Lung (tissue), 12 donors: ENCODE data around the gene TNFRSF19. TPM values are rescaled to one million over a fixed set of nuclear protein-coding genes. Genes with fewer than 3 reads are reported as not detected.
A peak's percentile ranks its signal among the peaks of the same experiment; 100 is the strongest.

Source experiments
- ATAC-seq: fragments of 200-7000 bp; cut with Tn5 transposase; one replicate; pipeline ENCODE4 v1.9.1; 2020; ENCODE audit warnings: moderate number of reproducible peaks; ENCODE audit not compliant: insufficient read depth, low FRiP score
- DNase-seq, 3 donors: peaks; one replicate each; pipeline ENCODE4 v3.0.0-alpha.2; 2013 to 2017
- H3K27ac ChIP-seq, 2 donors: one replicate each; pipeline ENCODE4 v1.5.1; 2013; ENCODE audit warnings: mild to moderate bottlenecking in 2 of 2, moderate library complexity in 2 of 2, control low read depth in 1 of 2, inconsistent platforms in 1 of 2, low read depth in 1 of 2, low read length in 1 of 2
- H3K27me3 ChIP-seq, 3 donors: one replicate each; pipeline ENCODE4 v1.5.1; 2013; ENCODE audit warnings: low read length in 2 of 3; ENCODE audit not compliant: control insufficient read depth in 3 of 3, insufficient read depth in 3 of 3
- H3K36me3 ChIP-seq, 4 donors: one replicate each; pipeline ENCODE4 v1.5.1; 2013; ENCODE audit warnings: low read length in 4 of 4, mild to moderate bottlenecking in 1 of 4, moderate library complexity in 1 of 4; ENCODE audit not compliant: control insufficient read depth in 4 of 4, insufficient read depth in 4 of 4
- H3K4me1 ChIP-seq, 5 donors: one replicate each; pipeline ENCODE4 v1.5.1; 2013; ENCODE audit warnings: low read length in 5 of 5, mild to moderate bottlenecking in 2 of 5, moderate library complexity in 1 of 5; ENCODE audit not compliant: control insufficient read depth in 5 of 5, insufficient read depth in 5 of 5
- H3K4me3 ChIP-seq: one replicate; pipeline ENCODE4 v1.5.1; 2013; ENCODE audit warnings: mild to moderate bottlenecking, control low read depth, moderate library complexity
- H3K9ac ChIP-seq, 2 donors: one replicate each; pipeline ENCODE4 v1.5.1; 2013; ENCODE audit warnings: low read length in 2 of 2, control low read depth in 1 of 2; ENCODE audit not compliant: insufficient read depth in 1 of 2
- H3K9me3 ChIP-seq, 4 donors: one replicate each; pipeline ENCODE4 v1.5.1; 2013; ENCODE audit warnings: low read length in 3 of 4, mild to moderate bottlenecking in 1 of 4, moderate library complexity in 1 of 4; ENCODE audit not compliant: control insufficient read depth in 4 of 4, insufficient read depth in 3 of 4
- WGBS, 2 donors: extraction: QIAGEN DNeasy Blood & Tissue Kit; methylation state at CpG; one replicate each; pipeline ENCODE4 v1.1.7; 2013; 5-methylcytosine and 5-hydroxymethylcytosine counted together
- polyA plus RNA-seq, 2 donors: library from polyadenylated mRNA; stranded (reverse); fragments of 200-250 nt; gene quantifications; one replicate each; pipeline ENCODE4 v1.2.1, GENCODE V29; 2013
- total RNA-seq, 2 donors: library from RNA; depleted of rRNA in 1 of 2; stranded (reverse); fragments of >200 nt in 1 of 2; gene quantifications; one replicate each; pipeline ENCODE4 v1.2.1, GENCODE V29; 2014 to 2021
- TF ChIP-seq, protein P1 (sequence below): IDR thresholded peaks from 2 replicates; pipeline ENCODE4 v1.5.1; 2012; ENCODE audit warnings: mild to moderate bottlenecking; ENCODE audit errors: control extremely low read depth, extremely low read depth
- donor health status: control.
- donor health status: control.
- donor health status: Bipolar disorder and iron deficiency.
- donor health status: healthy.
- donor health status: DM: yes; HTN: yes; CAD: no.

The TNFRSF19 gene
- total and polyA plus RNA-seq, 4 donors = 9.5 to 68.0 (median 34.7) TPM

DNA sequence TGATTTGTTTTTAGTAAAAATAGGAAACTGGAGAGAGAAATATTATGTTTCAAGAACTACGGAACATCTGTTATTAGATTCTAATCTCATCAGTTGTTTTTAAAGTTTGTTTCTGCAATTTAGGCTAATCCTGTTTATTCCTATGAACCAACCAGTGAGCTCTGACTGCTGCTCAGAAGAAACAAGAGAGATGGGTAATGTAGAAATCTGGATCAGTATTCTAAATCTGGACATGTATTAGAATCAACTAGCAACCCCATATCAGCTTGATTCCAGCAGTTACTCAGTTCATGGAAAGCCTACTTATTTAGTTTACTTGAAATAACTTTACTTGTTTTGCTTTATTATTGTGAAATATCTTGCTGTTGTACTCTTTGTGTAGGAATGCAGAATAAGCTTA lies 115.2 kb downstream of the TNFRSF19 start:
- TF ChIP-seq, protein P1, sequence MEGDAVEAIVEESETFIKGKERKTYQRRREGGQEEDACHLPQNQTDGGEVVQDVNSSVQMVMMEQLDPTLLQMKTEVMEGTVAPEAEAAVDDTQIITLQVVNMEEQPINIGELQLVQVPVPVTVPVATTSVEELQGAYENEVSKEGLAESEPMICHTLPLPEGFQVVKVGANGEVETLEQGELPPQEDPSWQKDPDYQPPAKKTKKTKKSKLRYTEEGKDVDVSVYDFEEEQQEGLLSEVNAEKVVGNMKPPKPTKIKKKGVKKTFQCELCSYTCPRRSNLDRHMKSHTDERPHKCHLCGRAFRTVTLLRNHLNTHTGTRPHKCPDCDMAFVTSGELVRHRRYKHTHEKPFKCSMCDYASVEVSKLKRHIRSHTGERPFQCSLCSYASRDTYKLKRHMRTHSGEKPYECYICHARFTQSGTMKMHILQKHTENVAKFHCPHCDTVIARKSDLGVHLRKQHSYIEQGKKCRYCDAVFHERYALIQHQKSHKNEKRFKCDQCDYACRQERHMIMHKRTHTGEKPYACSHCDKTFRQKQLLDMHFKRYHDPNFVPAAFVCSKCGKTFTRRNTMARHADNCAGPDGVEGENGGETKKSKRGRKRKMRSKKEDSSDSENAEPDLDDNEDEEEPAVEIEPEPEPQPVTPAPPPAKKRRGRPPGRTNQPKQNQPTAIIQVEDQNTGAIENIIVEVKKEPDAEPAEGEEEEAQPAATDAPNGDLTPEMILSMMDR = no peak
- Histone ChIP-seq H3K36me3 (no peaks in the 10 kb centered on the region), H3K27ac (no peak overlapping the region), H3K27me3 (no peaks in the 10 kb centered on the region), H3K9ac (no peak overlapping the region), H3K4me1 (no peaks in the 10 kb centered on the region), H3K4me3 (no peak overlapping the region), H3K9me3 (peaks cover 0 to 2% (median 1%) of the 10 kb centered on the region in 4 donors)
- ATAC-seq (no peak), DNase-seq (peak in 2 of 3 donors; percentile 39 to 67)
- WGBS, 2 donors = 59 to 81% methylated on average over 1 of the region's 1 CpG

- H3K36me3 ChIP-seq = no peaks in the 10 kb centered on the region
- ATAC-seq (no peak), DNase-seq (no peak)
- no peak overlapping the region for H3K27ac ChIP-seq
- H3K9me3 ChIP-seq = peaks cover 0 to 2% (median 1%) of the 10 kb centered on the region in 4 donors
- no peak overlapping the region for H3K9ac ChIP-seq
- no peaks in the 10 kb centered on the region for H3K4me1 ChIP-seq
- TF ChIP-seq, protein P1 = no peak
- H3K27me3 ChIP-seq = no peaks in the 10 kb centered on the region
- 95 to 97% methylated on average over 3 of the region's 3 CpGs for WGBS, 2 donors
- no peak overlapping the region for H3K4me3 ChIP-seq
Observed at GRCh38 chr13:23686948-23687347, 116.7 kb downstream of the TNFRSF19 start.

DNA sequence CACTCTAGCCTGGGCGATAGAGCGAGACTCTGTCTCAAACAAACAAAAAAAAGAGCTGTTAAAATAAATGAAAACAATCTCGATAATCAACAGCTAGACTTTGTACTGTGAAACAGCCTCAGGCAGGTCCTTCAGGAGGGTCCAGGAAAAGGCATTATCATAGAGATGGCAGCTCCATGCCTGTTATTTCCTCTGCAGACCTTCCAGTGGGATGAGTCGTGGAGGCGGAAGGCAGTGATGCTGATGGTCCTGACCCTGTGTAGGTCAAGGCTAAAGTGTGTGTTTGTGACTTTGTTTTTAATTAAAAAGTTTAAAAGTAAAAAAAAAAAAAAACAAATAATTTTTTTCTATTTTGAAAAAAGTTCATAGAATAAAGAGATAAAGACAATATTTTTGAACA lies 117.4 kb downstream of the TNFRSF19 start:
- H3K4me1 ChIP-seq = peaks cover 0 to 4% (median 0%) of the 10 kb centered on the region in 5 donors
- no peak overlapping the region for H3K9ac ChIP-seq
- H3K27me3 ChIP-seq = no peaks in the 10 kb centered on the region
- TF ChIP-seq, protein P1 = no peak
- DNase-seq (no peak), ATAC-seq (no peak)
- 93 to 95% methylated on average over 5 of the region's 5 CpGs for WGBS, 2 donors
- H3K4me3 ChIP-seq = no peak overlapping the region
- H3K36me3 ChIP-seq = no peaks in the 10 kb centered on the region
- no peak overlapping the region for H3K27ac ChIP-seq
- H3K9me3 ChIP-seq = peaks cover 0 to 2% (median 1%) of the 10 kb centered on the region in 4 donors

GRCh38 chr13:23688336-23688735 lies 118.1 kb downstream of the TNFRSF19 start:
- no peak overlapping the region for H3K4me3 ChIP-seq
- H3K9ac ChIP-seq = no peak overlapping the region
- H3K27ac ChIP-seq = no peak overlapping the region
- no peak for ATAC-seq
- H3K9me3 ChIP-seq = peaks cover 0 to 2% (median 1%) of the 10 kb centered on the region in 4 donors
- DNase-seq = no peak
- H3K36me3 ChIP-seq = no peaks in the 10 kb centered on the region
- 89 to 97% methylated on average over 3 of the region's 3 CpGs for WGBS, 2 donors
- H3K27me3 ChIP-seq = no peaks in the 10 kb centered on the region
- H3K4me1 ChIP-seq = peaks cover 0 to 9% (median 0%) of the 10 kb centered on the region in 5 donors
- TF ChIP-seq, protein P1 = no peak
